Ascending aorta (tissue), 2 donors: ENCODE data around the gene SCAF1. TPM values are rescaled to one million over a fixed set of nuclear protein-coding genes. Genes with fewer than 3 reads are reported as not detected.

ENCODE experiments used
- DNase-seq, 2 donors: peaks; one replicate each; pipeline ENCODE4 v3.0.0-alpha.2; 2019; ENCODE audit warnings: low spot score in 2 of 2
- H3K27ac ChIP-seq, 2 donors: fragments of 200-600 bp; sonication (generic); one replicate each; pipeline ENCODE4 v1.5.1; 2016 to 2017; ENCODE audit warnings: mild to moderate bottlenecking in 1 of 2
- H3K27me3 ChIP-seq: fragments of 200-600 bp; sonication (generic); one replicate; pipeline ENCODE4 v1.5.1; 2017
- H3K36me3 ChIP-seq, 2 donors: fragments of 200-600 bp; sonication (generic); one replicate each; pipeline ENCODE4 v1.5.1; 2016
- H3K4me1 ChIP-seq, 2 donors: fragments of 200-600 bp; sonication (generic); one replicate each; pipeline ENCODE4 v1.5.1; 2016 to 2017; ENCODE audit warnings: mild to moderate bottlenecking in 1 of 2
- H3K4me3 ChIP-seq, 2 donors: fragments of 200-600 bp; sonication (generic); one replicate each; pipeline ENCODE4 v1.5.1; 2016 to 2017; ENCODE audit warnings: mild to moderate bottlenecking in 1 of 2
- H3K9me3 ChIP-seq, 2 donors: fragments of 200-600 bp; sonication (generic); one replicate each; pipeline ENCODE4 v1.5.1; 2016
- CTCF ChIP-seq, 3 experiments: fragments of 200-600 bp in 2 of 3; fragments of 450-650 bp in 1 of 3; sonication (generic) in 2 of 3; IDR thresholded peaks; one replicate each; pipeline ENCODE4 v1.5.1; 2016 to 2019; ENCODE audit warnings: antibody characterized with exemption in 3 of 3, mild to moderate bottlenecking in 1 of 3, moderate library complexity in 1 of 3
- intact Hi-C: fragments of 100-400 bp; cut with DNase I; formaldehyde crosslinking; loops from one replicate; pipeline ENCODE4 v1.15.1; 2023
- total RNA-seq: library from RNA; depleted of rRNA; stranded (reverse); fragments of >200 nt; gene quantifications from one replicate; pipeline ENCODE4 v1.1.0, GENCODE V29; 2016

The SCAF1 gene
- total RNA-seq, 1 donor from 2014 or later = 72.2 TPM

GRCh38 chr19:49685845-49686332 lies 43.9 kb downstream of the SCAF1 start:
- no peak overlapping the region for H3K4me3 ChIP-seq
- H3K27ac ChIP-seq = no peak overlapping the region
- no peak for DNase-seq
- H3K4me1 ChIP-seq = peaks cover 0 to 11% of the 10 kb centered on the region in 2 donors
- intact Hi-C loops = no loop called here
- H3K36me3 ChIP-seq = peaks cover 49 to 72% of the 10 kb centered on the region in 2 donors
- no peaks in the 10 kb centered on the region for H3K9me3 ChIP-seq
- no peaks in the 10 kb centered on the region for H3K27me3 ChIP-seq
- TF ChIP-seq CTCF (IDR thresholded peaks at IDR 0.05) = no peak

DNA sequence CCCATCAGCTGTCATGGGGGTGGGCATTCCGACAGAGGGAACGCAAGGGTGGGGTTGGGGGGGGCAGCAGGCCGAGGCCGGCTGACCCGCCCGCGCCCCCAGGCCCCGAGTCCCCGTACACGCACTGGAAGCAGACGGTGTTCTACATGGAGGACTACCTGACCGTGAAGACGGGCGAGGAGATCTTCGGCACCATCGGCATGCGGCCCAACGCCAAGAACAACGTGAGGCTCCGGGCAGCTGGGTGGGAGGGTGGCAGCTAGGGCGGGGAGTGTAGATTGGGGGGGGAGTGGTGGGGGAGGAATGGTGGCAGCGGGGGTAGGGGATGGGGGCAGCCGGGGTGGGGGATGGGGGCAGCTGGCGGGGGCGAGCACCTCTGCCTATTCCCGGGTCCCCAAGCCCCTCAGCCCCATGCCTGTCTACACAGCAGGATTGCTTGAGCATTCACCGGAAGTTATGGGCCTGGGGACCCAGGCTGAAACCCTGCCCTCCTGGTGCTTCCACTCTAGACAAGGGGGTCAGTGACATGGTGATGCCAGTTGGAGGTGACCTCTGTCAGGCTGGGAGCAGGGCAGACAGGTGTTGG lies 44.6 kb downstream of the SCAF1 start:
- no peaks in the 10 kb centered on the region for H3K9me3 ChIP-seq
- intact Hi-C loops = no loop called here
- H3K4me3 ChIP-seq = no peak overlapping the region
- H3K27me3 ChIP-seq = no peaks in the 10 kb centered on the region
- TF ChIP-seq CTCF (IDR thresholded peaks at IDR 0.05) = no peak
- peaks cover 48 to 65% of the 10 kb centered on the region in 2 donors for H3K36me3 ChIP-seq
- no peak for DNase-seq
- H3K27ac ChIP-seq = no peak overlapping the region
- H3K4me1 ChIP-seq = peaks cover 0 to 15% of the 10 kb centered on the region in 2 donors

- no peak for TF ChIP-seq CTCF (IDR thresholded peaks at IDR 0.05)
- intact Hi-C loops = no loop called here
- no peaks in the 10 kb centered on the region for H3K27me3 ChIP-seq
- H3K9me3 ChIP-seq = no peaks in the 10 kb centered on the region
- no peak for DNase-seq
- H3K4me3 ChIP-seq = no peak overlapping the region
- H3K27ac ChIP-seq = no peak overlapping the region
- H3K36me3 ChIP-seq = peaks cover 42 to 59% of the 10 kb centered on the region in 2 donors
- peaks cover 0 to 17% of the 10 kb centered on the region in 2 donors for H3K4me1 ChIP-seq
Observed at GRCh38 chr19:49687150-49687549, 45.1 kb downstream of the SCAF1 start.

- Histone ChIP-seq H3K9me3 (no peaks in the 10 kb centered on the region), H3K36me3 (peaks cover 37 to 53% of the 10 kb centered on the region in 2 donors), H3K4me3 (no peak overlapping the region), H3K4me1 (peaks cover 0 to 17% of the 10 kb centered on the region in 2 donors), H3K27me3 (no peaks in the 10 kb centered on the region), H3K27ac (no peak overlapping the region)
- no peak for DNase-seq
- TF ChIP-seq CTCF (IDR thresholded peaks at IDR 0.05) = no peak
- intact Hi-C loops = no loop called here
Observed at GRCh38 chr19:49687566-49688316, 45.7 kb downstream of the SCAF1 start.

- no peak for TF ChIP-seq CTCF (IDR thresholded peaks at IDR 0.05)
- H3K4me1 ChIP-seq = peaks cover 0 to 17% of the 10 kb centered on the region in 2 donors
- intact Hi-C loops = no loop called here
- peak overlapping the region in 1 of 2 donors; percentile 65 for H3K4me3 ChIP-seq
- no peak for DNase-seq
- H3K9me3 ChIP-seq = no peaks in the 10 kb centered on the region
- H3K27ac ChIP-seq = no peak overlapping the region
- H3K27me3 ChIP-seq = no peaks in the 10 kb centered on the region
- H3K36me3 ChIP-seq = peaks cover 29 to 44% of the 10 kb centered on the region in 2 donors
Observed at GRCh38 chr19:49688531-49689132, 46.6 kb downstream of the SCAF1 start.
